ENCODE results near the gene PHACTR4.

DNA sequence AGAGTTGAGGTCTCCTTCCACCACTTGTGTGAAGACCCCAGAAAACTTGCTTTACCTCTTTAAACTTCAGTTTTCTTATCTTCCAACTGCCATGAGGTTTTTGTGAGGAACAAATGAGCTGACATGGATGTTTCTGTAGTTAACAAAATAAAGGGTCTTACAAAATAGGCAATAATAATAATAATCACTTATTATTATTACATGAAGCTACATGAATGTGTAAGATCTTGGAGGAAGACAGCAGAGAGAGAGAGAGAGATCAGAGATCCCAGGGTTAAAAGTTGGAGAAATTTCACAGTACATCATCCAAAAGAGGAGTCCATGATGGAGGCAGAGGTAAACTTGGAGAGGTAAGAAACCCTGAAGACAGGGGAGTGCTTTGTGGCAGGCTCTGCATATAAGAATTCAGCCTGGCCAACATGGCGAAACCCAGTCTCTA, 147.0 kb downstream of the PHACTR4 start:
- TF ChIP-seq, protein P1, sequence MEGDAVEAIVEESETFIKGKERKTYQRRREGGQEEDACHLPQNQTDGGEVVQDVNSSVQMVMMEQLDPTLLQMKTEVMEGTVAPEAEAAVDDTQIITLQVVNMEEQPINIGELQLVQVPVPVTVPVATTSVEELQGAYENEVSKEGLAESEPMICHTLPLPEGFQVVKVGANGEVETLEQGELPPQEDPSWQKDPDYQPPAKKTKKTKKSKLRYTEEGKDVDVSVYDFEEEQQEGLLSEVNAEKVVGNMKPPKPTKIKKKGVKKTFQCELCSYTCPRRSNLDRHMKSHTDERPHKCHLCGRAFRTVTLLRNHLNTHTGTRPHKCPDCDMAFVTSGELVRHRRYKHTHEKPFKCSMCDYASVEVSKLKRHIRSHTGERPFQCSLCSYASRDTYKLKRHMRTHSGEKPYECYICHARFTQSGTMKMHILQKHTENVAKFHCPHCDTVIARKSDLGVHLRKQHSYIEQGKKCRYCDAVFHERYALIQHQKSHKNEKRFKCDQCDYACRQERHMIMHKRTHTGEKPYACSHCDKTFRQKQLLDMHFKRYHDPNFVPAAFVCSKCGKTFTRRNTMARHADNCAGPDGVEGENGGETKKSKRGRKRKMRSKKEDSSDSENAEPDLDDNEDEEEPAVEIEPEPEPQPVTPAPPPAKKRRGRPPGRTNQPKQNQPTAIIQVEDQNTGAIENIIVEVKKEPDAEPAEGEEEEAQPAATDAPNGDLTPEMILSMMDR (IDR thresholded peaks at IDR 0.05 in 4 of 5, conservative IDR thresholded peaks at IDR 0.05 in 1 of 5), result no peak
- TF ChIP-seq POLR2A (IDR thresholded peaks at IDR 0.05), result no peak

Measured in gastrocnemius medialis (tissue), 4 donors.